GM10266 (cell line): Measurements from ENCODE around the gene TYSND1.
A peak's percentile ranks its signal among the peaks of the same experiment; 100 is the strongest.

ENCODE experiments used
- DNase-seq: peaks from one replicate; pipeline ENCODE4 v3.0.0; 2012; ENCODE audit errors: extremely low spot score
- CTCF ChIP-seq: IDR thresholded peaks from 2 replicates; pipeline ENCODE4 v1.5.1; 2012; ENCODE audit warnings: mild to moderate bottlenecking, low read depth; ENCODE audit not compliant: control insufficient read depth, insufficient read depth; ENCODE audit errors: missing control alignments

TYSND1 gene

GRCh38 chr10:70148516-70148915 is 2.0 kb upstream of the TYSND1 start:
- no peak for TF ChIP-seq CTCF
- no peak for DNase-seq

- no peak for TF ChIP-seq CTCF
- no peak for DNase-seq
Measured at GRCh38 chr10:70147259-70147625, 742 bp upstream of the TYSND1 start.

GRCh38 chr10:70145666-70146488 is 623 bp downstream of the TYSND1 start:
- peak; percentile 84 for DNase-seq
- peak; percentile 72 for TF ChIP-seq CTCF

GRCh38 chr10:70145166-70145665 is 1.3 kb downstream of the TYSND1 start:
- no peak for TF ChIP-seq CTCF
- DNase-seq: no peak

- no peak for DNase-seq
- no peak for TF ChIP-seq CTCF
Measured at GRCh38 chr10:70144372-70145110, 2.0 kb downstream of the TYSND1 start.

- no peak for TF ChIP-seq CTCF
Measured at GRCh38 chr10:70142555-70142954, 3.9 kb downstream of the TYSND1 start.

GRCh38 chr10:70140297-70140696 is 6.2 kb downstream of the TYSND1 start:
- no peak for TF ChIP-seq CTCF
- no peak for DNase-seq

More at GRCh38 chr10:70142555-70142954, 3.9 kb downstream of the TYSND1 start:
- no peak for DNase-seq
